ENCODE measurements around the gene DENND2D.
"Not testable (repeated sequence)": the region's sequence is repeated elsewhere in the genome, so short reads cannot be mapped to it uniquely, and the experiment has no call there.

The DENND2D gene

DNA sequence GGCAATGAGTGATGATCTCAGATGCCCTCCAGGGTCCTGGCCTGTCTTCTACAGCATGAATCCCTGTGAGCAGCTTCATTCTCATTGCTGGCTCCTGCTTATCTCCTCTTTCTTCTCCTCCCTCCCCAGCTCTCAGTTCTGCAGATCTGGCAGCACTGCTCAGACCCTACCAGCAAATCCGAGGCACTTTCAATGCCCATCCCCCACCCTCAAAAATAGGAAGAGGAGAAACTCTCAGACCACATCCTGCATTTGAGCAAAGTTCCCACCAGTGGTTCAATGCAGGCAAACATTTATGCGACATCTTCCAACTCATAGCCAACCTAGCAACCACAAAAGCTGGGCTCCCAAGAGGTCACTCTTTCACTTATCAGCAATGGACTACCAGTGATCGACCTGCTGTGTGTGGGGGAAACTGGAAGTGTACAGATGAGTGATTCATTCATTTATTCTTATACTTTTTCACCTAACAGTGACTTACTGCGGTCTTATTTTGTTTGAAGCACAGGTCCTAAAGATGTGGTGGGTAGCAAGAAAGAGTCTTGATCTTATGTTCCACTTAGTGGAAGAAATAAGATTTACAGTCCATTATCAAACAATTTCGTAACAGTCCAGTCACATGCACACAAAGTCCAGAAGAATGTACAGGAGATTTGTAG, 21.3 kb upstream of the DENND2D start:
- peak in 1 of 2 donors; percentile 60 for DNase-seq

DNA sequence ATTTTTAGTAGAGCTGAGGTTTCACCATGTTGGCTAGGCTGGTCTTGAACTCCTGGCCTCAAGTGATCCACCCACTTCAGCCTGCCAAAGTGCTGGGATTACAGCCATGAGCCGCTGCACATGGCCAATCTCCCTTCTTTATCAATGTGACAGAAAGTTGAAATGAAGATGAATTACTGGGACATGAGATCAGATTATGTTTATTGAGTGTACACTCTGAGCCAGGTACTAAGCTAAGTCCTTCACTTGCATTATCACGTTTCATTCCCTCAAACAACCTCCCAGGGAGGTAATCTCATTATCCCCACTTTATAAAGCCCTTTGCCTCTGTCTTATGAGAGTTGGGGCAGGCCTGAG, 20.8 kb upstream of the DENND2D start:
- DNase-seq = no peak

DNA sequence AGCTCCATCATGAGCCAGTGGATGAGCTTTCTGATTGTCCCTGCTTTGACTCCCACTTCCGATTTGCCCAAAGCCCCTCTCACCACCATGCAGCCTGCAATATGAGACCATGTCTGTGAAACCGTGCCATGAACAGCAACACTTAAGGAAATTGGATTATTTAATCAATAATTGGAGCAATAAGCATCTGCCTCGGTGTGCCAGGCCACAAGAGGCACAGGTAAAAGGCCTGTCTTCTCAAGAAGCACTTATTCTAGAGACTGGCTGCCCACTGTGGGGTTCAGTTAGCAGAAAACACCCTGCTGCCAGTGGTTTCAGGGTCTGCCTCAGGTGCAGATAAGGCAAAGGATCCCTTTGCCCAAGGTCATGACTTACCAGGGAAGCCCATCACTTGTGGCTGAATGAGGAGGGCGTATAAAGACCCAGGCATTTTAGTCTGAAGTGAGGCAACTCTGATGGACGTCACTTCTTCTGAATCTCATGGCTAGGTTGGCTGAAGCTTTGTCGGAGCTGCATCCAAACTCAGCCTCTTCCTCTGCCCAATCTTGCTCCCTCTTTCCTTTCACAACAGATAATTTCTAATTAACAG, 19.9 kb upstream of the DENND2D start:
- no peak for DNase-seq

DNA sequence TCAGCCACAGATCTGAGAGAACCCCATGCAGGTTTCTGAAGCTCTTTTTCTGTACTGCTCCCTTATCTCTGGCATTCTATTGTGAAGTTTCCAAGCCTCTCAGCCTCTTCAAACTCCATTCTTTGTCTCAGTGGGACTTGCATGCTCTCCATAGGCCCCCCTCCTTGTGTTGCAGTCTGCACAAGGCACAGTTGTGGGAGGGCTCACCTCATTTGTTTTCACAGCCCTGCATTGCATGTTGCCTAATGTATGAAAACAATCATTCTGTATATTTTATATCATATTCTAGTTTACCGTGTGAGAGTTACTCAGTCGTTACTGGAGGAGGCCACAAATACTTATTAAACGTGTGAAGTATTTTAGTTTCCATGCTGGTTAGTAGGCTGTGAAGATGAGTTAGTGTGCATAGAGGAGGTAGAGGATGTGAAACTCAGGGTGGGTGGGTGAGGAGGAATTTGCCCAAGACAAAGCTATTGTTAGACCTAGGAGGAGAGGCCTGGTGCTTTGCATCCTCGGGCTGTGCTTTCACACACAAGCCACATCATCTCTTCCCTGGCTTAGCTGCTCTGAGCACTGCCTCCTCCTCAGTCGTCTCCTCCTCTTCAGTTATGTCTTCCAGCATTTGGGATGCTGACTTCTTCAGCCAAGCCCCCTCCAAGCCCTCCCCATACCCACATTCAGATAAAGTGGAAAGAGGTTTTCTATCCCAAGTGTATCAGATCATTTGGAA, 19.3 kb upstream of the DENND2D start:
- DNase-seq = no peak

DNA sequence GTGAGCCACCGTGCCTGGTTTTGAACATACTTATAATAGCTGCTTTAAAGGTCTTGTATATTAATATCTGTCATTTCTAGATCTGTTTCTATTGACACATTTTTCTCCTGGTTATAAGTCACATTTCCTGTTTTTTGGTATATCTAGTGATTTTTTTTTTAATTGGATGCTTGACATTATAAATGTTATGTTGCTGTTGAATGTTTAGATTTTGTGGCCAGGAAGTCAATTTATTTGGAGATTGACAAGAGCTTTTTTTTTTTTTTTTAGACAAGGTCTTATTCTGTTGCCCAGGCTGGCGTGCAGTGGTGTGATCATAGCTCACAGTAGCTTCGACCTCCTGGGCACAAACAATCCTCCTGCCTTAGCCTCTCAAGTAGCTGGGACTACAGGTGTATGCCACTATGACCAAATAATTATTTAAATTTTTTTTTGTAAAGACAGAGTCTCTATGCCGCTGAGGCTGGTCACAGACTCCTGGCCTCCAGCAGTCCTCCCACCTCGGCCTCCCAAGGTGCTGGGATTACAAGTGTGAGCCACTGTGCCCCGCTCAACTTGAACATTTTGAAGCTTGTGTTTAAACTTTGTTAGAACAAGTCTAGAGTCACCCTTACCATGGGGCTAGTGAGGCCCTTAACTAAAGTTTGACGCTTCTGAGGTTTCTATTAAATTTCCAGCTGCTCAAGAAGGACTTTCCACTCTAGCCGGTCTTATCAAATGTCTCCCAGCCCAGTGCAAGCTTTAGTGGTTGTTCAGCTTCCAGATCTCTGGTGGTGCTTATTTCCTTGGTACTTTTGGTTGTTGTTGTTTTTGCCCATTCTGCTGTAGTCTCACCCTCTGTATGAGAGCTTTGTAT, 18.5 kb upstream of the DENND2D start:
- no peak for DNase-seq

DNA sequence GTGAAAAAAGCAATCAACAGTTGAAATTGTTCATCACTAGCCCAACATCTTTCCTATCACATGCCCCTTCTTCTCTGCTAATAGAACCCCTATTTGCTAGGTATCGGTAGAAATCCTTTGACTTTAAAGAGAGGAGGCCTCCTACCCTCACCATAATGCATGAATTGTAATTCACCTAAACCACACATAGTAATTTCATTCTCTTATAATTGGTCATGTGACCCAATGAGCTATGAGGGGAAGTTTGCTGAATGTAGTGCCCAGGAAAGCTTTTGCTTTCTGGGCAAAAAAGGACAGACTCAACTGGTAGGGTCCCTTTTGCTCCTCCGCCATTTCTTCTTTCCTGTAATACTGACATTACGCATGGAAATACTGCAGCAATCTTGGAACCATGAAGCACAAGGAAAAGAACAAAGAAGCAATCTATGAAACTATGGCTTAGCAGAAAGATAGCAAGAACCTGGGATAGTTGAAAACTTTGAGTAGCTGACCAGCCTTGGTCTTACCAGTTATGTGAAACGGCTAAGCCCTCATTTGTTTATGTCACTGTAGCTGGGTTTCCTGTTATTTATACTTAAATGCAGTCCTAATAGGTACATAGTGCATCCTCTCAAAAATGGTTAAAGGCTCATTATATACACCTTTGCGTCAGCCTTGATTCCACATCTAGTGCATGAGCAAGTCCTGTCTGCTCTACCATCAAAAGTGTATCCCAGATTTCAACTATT, 16.9 kb upstream of the DENND2D start:
- DNase-seq = no peak

DNA sequence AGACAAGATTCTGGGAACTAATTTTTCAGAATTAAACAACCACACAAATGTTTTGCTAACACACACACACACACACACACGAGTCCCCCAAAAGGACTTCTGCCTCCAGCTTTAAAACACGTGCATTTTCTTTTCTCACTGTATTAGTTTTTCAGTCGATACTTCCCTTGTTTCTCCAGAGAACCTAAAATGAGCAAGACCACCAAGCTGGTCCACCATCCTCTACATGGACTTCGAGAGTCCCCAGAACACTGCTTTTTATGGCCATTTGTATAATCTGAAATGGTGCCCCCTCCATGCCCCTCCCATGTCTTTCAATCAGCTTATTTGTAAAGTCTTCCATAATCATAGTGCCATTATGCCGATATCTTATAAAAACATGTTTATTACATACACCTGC, 16.3 kb upstream of the DENND2D start:
- no peak for DNase-seq

DNA sequence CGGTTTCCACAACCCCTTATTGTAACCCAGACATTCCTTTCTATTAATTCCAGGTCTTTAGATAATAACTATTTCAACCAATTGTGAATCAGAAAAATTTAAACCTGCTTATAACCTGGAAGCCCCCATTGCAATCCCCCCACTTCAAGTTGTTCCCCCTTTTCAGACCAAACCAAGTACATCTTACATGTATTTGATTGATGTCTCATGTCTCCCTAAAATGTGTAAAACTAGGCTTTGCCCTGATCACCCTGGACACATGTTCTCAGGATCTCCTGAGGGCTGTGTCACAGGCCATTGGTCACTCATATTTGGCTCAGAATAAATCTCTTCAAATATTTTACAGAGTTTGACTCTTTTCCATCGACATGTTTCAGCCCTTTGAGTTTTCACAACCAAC, 14.8 kb upstream of the DENND2D start:
- DNase-seq = not testable (repeated sequence)

DNA sequence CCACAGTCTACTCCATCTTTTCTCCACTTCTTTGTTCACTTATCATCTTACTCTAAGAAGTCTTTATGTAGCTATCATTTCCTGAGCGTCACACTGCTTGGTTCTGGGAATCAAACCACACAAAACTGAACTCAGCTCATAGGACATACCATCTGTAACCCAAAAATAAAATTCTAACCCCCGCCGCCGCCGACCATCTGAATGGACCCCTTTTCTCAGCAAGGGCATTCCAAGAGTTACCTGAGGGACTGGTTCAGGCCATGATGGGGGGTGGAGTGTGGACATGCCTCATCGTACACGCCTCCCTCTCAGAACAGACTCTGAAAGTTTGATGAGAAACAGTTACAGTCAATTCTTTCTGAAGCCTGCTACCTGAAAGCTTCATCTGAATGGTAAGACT, 14.4 kb upstream of the DENND2D start:
- no peak for DNase-seq

DNA sequence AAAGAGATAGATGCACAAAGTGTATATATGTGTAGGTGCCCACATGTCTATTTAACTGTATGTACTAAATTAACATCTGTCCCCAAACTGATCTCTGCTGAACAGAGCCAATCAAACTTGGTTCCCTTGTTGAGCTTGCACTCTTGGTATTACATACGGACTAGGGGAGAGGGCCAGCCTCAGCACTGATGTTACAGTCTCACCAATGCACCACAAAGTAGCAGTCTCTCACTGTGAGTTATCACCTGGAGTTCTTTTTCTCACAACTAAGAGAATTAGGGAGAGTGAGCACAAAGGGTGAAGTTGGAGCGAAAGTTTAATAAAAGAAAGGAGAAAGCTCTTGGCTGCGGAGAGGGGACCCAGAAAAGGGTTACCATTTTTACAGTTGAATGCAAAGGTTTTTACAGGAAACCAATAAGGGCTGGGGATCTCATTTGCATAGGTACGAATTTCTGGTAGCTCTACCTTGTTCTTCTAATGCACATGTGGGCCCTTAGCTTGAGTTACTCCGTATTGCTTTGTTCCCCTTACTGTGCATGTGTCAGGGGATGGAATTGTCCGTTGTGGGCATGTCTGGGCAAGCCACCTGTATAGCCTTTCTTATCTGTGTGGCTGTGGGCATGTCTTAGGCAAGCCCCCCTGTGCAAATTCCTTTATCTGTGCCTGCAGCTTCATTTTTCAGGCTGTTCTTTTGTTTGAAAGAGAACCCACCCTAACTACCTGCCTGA, 13.8 kb upstream of the DENND2D start:
- no peak for DNase-seq

DNA sequence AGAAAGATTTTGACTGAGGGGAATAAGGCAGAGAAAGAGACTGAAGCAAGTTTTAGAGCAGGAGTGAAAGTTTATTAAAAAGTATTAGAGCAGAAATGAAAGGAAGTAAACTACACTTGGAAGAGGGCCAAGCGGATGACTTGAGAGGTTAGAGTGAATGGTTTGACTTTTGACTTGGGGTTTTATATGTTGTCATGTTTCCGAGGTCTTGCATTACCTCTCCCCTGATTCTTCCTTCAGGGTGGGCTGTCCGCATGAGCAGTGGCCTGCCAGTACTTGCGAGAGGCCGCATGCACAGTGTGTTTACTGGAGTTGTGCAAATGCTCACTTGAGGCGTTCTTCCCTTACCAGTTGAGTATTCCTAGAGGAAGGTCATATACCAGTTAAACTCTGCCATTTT, 13.0 kb upstream of the DENND2D start:
- no peak for DNase-seq

DNA sequence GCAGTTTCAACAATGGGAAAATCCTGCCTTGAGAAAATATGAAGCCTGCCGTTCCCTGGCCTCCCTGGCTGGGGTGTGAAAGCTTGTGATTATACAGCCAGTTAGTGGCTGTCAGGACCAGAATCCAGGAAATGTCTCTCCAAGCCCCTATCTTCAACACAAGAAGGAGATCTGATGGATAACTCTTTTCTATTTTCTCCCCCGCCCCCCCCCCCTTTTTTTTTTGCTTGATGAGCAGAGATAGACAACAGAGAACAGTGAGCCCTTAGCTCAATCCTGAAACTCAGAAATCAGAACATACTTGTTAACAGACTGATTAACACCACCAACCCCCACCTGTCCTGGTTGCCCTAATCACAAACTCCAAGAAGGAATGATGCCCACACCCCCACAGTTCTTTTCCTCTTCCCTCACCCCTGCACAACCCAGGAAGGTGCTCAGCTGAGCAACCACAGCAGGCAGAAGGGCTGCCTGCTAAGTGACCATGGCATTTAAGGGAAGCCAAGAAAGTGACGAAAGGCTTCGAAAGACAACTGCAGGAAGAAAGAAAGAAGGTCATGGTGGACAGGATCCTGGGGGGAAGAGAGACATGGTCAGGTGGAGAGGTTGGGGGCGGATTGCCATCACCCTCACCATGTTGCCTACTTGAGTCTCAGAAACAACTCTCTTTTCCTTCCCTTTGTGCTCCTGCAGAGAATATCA, 12.3 kb upstream of the DENND2D start:
- DNase-seq = no peak

DNA sequence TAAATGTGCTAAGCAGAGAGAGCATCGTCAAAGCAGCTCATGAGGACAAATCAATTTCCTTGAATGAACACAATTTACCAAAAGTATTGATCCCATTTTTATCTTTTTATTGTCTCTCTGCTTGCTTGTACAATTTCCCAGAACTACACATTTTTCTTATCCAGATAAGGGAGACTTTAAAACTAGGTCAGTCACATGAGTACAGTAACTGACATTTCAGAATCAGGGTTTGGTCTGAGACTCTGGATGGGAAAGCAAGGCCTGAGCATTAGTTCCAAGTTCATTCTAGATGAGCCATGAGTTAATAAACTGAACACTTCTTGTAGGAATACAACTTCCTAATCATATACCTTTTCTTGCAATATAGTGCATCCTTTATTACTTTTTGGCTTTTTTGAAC, 11.5 kb upstream of the DENND2D start:
- no peak for DNase-seq

DNA sequence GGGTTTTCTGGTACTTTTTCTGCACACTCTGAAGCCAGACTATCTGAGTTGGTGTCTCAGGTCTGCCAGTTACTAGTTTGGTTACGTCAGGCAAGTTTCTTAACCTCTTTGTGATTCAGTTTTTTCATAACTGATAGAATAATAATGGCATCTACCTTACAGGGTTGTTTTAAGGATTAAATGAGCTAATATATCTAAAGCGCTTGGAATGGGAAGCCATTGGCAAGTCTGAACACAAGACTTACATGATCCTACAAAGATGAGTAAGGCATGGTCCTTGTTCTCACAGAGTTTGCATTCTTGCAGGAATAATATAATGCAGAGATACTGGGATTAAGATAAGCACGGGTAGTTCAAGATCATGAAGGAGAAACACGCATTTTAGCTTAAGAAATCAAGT, 9.2 kb upstream of the DENND2D start:
- DNase-seq = no peak

DNA sequence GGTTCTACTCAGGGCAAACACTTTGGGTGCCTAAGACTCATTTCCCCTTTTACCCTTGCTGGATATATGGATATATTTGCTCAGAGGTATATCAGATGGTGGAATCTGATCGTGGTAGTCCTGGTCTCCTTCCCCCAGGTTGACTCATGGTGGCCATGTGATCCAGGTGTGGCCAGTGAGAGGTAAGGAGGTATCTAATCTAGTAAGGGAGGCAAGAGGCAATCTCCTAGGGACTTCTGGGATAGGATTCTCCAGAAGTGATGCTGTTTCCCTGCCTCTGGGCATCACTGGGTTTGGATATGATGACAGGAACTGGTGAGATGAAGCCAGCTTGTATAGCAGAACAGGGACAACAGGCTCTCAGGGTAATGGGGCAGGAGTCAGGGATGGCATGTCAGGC, 8.5 kb upstream of the DENND2D start:
- DNase-seq = no peak

DNA sequence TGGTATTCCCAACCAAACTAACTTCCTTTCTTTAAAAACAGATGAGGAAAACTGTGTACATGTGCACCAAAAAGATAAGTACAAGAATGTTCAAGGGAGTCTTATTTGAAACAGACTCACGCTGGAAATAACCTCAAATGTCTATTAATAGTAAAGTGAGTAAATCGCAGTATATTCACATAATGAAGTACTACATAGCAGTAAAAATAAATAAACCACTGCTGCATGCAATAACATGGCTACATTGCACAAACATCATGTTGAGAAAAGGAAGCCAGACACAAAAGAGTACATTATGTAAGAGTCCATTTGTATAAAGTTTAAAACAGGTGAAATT, 5.2 kb upstream of the DENND2D start:
- no peak for DNase-seq

DNA sequence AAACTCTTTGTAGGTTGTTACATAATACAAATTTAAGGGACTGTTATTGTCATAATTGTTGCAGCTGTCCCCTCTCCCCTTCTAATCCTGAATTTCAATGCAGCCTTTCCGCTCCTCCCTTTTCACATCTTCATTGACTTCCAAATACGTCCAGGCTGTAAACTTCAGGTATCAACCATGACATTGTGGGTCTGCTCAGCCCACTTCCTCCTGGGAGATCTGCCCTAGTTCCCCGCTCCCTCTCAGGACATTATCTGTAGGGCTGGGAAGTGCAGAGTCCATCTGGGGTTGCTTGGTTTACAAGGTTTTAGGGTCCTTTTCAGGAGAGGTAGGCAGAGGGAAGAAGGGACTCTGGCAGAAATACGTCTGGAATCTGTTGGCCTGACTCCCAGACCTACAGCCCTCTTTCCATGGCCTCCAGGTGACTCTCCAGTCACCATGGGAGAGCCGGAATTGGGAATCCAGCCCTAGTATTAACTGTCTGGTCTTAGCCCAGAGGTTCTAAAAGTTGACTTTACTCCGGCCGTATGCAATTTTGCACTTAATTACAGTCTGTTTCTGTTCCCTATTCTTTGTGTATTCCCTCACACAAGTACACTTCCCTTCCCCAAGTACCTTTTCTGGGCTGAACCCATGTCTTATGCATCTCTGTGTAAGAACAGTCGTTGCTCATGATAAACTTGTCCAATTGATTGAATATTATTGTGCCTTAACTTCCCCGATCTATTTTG, 4.7 kb upstream of the DENND2D start:
- DNase-seq = no peak

DNA sequence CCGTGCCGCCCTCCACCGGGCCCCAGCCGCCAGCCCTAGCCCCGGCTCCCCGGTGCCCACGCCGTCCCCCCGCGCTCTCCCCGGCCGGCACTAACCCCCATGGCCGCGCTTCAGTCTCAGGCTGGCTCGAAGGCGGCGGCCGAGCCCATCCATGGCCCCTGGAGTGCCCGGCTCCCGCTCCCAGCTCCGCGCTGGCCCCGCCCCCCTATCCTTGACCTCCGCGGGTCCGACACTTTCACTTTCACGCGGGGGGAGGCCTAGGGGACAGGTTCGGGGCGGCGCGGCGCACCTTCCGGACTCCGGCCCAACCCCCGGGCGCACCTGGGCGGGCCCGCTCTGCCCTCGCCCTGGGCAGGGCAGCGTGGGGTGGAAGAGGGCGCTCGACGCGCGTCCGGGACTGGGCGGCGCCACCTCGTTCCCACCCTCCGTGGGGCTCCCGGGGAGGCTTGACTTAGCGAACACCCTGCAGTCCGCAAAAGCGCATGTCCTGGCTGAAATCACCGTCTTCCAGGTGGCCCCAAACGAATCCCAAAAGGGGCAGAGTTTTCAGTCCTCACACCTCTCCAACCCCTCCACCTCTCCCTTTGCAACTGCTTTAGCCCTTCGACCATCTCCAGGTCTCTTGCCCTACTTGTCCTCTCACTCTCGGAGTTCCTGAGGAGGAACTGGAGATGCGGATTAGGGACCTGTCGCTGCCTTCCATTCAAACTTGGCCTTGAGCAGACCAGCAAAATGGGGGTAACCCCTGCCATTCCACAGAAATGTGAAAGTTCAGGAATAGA, 3.9 kb upstream of the DENND2D start:
- no peak for DNase-seq

DNA sequence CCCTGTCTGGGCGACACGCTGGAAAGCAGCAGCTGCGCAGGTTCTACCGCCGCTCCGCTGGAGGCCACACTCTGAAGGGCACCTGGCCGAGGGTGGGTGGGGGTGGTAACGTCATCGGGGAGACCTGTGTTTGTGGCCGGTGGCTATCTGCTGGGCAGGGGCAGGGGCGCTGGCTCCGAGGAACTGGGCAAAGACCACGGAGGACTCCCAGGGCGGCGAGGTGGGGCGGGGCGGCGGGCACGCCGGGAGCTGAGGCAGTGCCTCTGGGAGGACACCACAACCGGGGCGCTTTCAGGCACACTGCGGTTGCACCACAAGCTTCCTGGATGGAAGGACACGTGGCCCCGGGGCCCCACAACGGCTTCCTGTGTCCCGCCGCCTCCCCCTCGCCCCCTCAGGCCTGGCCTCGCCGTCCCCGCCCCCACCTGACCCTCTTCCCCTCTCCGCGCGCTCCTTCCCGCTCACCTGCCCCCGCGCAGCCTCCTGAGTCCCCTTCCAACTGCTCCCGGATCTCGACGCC, 3.3 kb upstream of the DENND2D start:
- DNase-seq = peak in 1 of 2 donors; percentile 25
